ENCODE results near the gene CDC14A.
"Not testable (repeated sequence)": the region's sequence is repeated elsewhere in the genome, so short reads cannot be mapped to it uniquely, and the experiment has no call there.

Gene CDC14A

GRCh38 chr1:100352267-100353070 lies at the start of gene CDC14A:
Gene CDC14A, plus strand, starts transcription at chr1:100352506. Its CDS starts 449 bp downstream, at chr1:100352955.
- peak; percentile 92 for DNase-seq (ENCODE audit: low read depth)

DNA sequence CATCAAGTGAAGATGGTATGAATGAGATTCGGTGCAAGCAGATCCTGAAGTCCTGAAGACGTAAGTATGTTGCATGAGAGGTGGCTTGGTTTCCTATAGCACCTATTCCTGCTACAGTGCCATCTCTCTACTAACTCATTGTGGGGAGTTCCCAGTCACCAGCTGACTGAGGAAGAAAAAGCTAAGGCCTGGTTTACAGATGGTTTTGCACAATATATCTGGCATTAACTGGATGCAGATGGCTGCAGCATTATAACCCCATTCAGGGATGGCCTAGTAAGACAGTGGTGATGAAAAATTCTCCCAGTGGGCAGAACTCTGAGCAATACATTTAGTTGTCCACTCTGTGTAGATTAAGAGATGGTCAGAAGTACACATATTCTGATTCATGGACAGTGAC lies 49.6 kb upstream of the CDC14A start:
- DNase-seq (ENCODE audit: low read depth), result no peak

DNA sequence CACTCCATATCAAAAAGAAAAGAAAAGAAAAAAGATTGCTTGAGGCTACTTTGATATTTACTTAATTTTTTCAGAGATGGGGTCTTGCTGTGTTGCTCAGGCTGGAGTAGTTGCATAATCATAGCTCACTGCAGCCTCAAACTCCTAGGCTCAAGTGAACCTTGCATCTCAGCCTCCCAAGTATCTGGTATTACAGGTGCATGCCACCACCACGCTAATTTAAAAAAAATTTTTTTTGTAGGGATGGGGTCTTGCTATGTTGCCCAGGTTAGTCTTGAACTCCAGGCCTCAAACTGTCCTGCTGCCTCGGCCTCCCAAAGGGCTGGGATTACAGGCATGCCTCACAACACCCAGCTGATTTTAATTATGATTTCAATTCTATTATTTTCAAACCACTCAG lies 48.1 kb upstream of the CDC14A start:
- DNase-seq (ENCODE audit: low read depth), result no peak

DNA sequence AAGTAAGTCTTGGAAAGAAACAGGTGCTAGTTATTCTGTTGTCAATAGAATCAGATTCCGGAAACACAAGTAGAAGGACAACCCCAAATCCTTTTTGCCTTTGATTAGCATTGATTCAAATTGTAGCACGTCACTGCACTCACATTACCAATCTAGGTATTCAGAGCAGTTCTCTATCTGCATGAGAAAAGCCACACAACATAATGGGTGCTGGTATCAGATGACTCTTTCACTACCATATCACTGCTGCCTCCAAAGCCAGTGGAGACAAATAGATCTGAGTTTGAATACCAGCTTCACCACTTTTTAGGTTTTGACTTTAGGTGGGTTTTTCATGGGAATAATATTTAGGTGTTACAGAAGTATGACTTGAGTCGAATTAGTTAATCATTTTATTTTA lies 47.4 kb upstream of the CDC14A start:
- DNase-seq (ENCODE audit: low read depth), result no peak

DNA sequence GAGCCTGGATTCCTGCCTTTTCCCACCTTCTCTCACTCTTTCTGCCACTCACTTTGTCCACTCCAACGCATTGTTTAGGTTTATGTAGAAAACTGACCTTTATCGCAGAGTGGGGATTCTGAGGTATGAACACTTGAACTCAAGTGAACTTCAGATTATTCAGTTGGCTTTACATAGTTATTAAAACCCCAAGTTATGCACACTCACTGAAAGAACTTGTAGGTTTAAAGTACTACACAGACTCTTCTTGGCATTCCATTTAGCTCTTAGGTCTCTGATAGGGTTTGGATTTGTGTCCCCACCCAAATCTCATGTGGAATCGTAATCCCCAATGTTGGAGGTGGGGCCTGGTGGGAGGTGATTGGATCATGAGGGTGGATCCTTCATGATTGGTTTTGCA lies 46.4 kb upstream of the CDC14A start:
- DNase-seq (ENCODE audit: low read depth), result no peak

GRCh38 chr1:100306735-100307313 lies 45.5 kb upstream of the CDC14A start:
- no peak for DNase-seq (ENCODE audit: low read depth)

- no peak for DNase-seq (ENCODE audit: low read depth)
Measured at GRCh38 chr1:100308777-100309176, 43.5 kb upstream of the CDC14A start.

GRCh38 chr1:100309863-100310262 lies 42.4 kb upstream of the CDC14A start:
- no peak for DNase-seq (ENCODE audit: low read depth)

DNA sequence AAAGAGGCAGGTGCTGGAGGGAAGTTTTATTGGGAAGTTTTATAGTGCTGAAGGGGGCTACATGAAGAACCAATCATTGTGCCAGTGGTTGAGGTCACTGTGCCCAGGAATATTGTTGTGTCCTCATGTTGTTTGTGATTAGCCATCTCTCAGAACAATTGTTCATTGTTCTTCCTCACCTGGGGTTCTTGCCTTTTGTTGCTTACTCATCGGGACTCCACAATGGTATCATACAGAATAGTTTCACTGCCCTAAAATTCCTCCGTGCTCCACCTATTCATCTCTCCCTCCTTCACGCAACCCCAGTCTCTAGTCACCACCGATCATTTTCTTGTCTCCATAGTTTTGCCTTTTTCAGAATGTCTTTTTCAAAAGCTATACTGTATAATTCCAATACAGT lies 38.9 kb upstream of the CDC14A start:
- DNase-seq (ENCODE audit: low read depth), result no peak

DNA sequence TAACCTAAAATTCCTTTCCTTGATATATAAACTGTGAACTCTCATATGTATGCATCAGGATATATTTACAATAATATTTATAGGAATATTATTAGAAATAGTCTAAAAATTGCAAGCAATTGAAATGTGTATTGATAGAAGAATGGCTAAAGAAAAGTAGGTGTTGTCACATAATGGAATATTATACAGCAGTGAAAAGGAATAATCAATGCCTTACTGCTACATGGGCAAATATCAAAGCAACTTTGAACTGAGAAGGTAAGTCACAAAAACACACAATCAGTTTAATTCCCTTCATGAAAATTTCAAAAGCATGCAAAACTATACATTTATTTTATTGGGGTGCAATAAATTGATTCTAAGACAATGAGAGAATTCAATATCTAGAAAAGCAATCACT lies 35.7 kb upstream of the CDC14A start:
- no peak for DNase-seq (ENCODE audit: low read depth)

DNA sequence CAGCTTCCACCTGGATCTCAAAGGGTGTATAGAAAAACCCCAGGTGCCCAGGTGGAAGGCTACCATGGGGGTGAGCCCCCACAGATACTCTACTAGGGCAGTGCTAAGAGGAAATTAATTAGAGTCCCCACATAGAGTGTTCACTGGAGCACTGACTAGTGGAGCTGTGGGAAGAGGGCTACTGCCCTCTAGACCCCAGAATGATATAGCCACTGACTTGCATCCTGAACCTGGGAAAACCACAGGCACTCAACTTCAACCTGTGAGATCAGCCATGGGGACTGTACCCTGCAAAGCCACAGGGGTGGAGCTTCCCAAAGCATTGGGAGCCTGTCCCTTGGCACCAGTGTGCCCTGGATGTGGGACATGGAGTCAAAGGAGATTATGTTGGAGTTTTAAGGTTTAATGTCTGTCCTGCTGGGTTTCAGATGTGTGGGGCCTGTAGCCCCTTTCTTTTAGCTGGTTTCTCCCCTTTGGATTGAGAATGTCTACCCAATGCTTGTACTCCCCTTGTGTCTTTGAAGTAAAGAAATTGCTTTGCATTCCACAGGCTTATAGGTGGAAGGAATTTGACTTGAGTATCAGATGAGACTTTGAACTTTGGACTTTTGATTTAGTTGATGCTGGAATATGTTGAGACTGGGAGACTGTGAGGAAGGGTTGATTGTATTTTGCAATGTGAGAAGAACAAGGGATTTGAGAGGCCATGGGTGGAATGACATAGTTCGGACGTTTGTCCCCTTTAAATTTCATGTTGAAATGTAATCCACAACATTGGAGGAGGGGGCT lies 31.8 kb upstream of the CDC14A start:
- no peak for DNase-seq (ENCODE audit: low read depth)

DNA sequence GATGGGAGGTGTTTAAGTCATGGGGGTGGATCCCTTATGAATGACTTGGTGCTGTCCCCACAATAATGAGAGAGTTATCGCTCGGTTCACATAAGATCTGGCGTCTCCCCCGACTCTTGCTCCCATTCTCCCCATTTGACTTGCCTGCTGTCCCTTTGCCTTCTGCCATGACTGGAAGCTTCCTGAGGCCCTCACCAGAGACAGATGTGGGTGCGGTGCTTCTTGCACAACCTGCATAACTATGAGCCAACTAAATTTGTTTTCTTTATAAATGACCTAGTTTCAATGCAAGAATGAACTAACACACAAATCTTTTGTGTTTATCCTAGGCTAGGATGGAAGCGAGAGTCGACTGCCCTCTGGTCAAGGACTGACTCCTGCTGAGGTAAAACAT lies 31.2 kb upstream of the CDC14A start:
- DNase-seq (ENCODE audit: low read depth), result no peak

DNA sequence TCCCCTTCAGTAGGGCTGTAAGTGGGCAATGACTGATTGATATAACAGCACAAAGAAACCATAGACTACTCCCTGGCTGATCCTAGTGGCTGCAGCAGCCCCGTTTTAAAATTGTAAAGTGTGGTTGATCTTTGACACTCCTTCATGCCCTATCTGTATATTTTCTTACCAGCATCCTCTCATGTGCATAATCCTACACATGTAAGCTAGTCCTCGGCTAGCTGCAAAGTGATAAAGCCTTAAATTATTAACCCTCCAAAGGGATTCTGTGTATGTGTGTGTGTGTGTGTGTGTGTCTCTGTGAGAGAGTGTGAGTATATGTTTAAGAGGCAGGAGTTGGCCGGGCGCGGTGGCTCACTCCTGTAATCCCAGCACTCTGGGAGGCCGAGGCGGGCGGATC lies 30.8 kb upstream of the CDC14A start:
- DNase-seq (ENCODE audit: low read depth), result no peak

- DNase-seq (ENCODE audit: low read depth), result no peak
Measured at GRCh38 chr1:100322436-100323211, 29.7 kb upstream of the CDC14A start.

DNA sequence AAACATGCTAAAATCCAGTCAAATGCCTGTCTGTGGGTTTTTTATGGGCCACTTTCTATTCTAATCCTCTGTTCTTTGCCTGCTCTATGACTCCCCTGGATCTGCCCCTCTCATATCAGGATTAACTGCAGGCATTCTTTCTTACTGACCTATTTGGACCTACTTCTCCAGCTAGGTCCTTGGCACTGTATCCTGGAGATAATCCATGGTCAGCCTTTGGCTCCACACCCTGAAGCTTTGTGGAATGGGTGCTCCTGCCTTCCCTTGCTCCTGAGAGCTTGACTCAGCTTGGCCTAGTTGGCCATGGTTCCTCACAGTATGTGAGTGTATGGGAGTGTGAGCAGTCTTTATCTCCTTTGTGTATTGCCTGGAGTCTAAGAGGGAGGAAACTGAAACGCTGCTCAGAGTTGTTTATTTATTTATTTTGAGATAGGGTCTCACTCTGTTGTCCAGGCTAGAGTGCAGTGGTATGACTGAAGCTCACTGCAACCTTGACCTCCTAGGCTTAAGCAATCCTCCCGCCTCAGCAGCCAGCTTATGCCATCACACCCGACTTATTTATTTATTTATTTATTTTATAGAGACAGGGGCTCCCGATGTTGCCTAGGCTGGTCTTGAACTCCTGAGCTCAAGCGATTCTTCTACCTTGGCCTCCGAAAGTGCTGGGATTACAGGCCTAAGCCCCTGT lies 28.7 kb upstream of the CDC14A start:
- no peak for DNase-seq (ENCODE audit: low read depth)

DNA sequence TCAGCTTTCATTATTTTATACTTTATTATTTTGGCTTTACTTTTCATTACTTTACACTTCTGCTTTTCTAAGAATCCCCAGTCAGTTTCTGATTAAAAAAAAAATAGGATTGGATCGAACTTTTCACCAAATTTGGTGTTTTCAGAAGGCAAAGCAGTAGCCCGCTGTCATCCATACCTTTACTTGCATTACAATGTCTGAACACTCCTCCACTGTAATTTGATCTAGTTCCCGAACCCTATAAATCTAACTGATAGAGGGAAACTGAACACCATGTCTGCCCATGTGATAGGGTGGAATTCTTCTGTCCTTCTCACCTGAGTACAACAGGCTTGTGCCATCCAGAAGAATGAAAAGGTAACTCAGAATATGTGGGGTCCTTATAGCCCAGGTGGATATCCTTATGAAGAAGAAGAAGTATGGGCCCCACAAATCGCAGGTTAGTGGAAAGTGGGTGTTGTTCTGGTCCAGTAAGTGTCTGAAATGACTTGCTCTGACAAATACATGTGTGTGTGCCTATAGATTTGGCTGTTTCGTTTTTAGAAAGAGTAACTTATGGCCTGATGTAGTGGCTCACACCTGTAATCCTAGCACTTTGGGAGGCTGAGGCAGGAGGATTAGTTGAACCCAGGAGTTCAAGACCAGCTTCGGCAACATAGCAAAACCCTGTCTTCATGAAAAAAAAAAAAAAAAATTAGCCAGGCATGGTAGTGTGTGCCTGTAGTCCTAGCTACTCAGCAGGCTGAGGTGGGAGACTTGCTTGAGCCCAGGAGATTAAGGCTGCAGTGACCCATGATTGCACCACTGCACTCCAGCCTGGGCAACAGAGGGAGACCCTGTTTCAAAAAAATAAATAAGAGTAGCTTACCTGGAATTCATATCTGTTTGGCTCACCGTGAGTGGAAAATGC lies 26.6 kb upstream of the CDC14A start:
- no peak for DNase-seq (ENCODE audit: low read depth)

DNA sequence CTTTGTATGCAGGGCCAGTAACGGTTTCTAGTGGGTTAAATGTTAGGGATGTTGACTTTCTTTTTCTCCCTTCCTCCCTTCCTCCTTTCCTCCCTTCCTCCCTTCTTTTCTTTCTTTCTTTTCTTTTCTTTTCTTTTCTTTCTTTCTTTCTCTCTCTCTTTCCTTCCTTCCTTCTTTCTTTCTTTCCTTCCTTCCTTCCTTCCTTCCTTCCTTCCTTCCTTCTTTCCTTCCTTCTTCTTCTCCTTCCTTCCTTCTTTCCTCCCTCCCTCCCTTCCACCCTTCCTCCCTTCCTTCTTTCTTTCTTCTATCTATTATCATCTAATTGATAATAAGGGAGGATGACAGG lies 26.0 kb upstream of the CDC14A start:
- not testable (repeated sequence) for DNase-seq (ENCODE audit: low read depth)

DNA sequence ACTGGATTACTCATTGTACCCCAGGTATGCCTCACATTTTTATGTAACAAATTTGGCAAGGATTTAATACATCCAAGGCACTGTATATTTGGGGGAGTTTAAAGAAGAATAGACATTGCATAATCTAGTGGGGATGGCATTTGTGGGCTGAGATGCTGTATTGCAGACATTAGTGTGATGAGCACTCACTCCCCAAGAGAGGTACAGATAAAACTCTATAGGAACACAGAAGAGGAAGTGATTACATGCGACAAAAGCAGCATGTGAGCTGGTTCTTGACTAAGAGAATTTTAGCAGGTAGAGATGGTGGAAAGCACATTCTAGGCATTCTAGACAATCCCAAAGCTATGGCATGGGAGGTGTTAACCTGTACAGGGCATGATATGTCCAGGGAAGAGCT lies 24.2 kb upstream of the CDC14A start:
- no peak for DNase-seq (ENCODE audit: low read depth)

GRCh38 chr1:100331146-100331545 lies 21.2 kb upstream of the CDC14A start:
- not testable (repeated sequence) for DNase-seq (ENCODE audit: low read depth)

GRCh38 chr1:100332331-100332730 lies 20.0 kb upstream of the CDC14A start:
- no peak for DNase-seq (ENCODE audit: low read depth)

DNA sequence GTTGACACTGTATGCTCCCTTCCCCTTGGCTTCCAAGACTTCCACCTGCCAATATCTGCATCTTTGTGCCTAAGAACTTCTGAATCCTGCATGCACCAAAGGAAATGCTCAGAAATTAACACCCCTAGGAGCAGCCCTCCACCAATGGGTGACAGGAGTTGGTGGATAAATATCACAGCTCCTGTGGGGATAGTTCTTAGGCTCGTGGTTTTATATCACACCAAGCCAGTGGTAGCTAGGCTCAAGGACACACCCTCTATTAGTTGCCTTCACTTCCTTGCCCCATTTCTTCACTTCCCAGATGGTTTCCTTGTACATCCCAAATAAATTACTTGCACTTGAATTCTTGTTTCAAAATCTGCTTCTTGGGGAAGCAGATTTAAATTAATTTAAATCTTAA lies 16.9 kb upstream of the CDC14A start:
- no peak for DNase-seq (ENCODE audit: low read depth)

All from HS-27A (cell line).